Adipocyte (in vitro differentiated cells): Measurements from ENCODE around the gene GLIS1.

Experiments
- DNase-seq: peaks from one replicate; pipeline ENCODE4 v3.0.0-alpha.2; 2015; ENCODE audit warnings: low read depth
- H3K27me3 ChIP-seq: replicated peaks from 2 replicates; pipeline ENCODE4 v1.7.0; 2013; ENCODE audit warnings: mild to moderate bottlenecking, low read length, moderate library complexity; ENCODE audit not compliant: control insufficient read depth, insufficient read depth
- H3K36me3 ChIP-seq: 2 replicates; pipeline ENCODE4 v1.7.0; 2013; ENCODE audit warnings: low read length, mild to moderate bottlenecking, moderate library complexity; ENCODE audit not compliant: control insufficient read depth, insufficient read depth, severe bottlenecking
- H3K4me1 ChIP-seq: 2 replicates; pipeline ENCODE4 v1.7.0; 2013; ENCODE audit warnings: mild to moderate bottlenecking, low read length, moderate library complexity; ENCODE audit not compliant: control insufficient read depth, insufficient read depth
- H3K4me3 ChIP-seq: 2 replicates; pipeline ENCODE4 v1.7.0; 2013; ENCODE audit warnings: mild to moderate bottlenecking, low read length, moderate library complexity
- H3K9ac ChIP-seq: 2 replicates; pipeline ENCODE4 v1.7.0; 2013; ENCODE audit warnings: mild to moderate bottlenecking, low read length, moderate library complexity
- H3K9me3 ChIP-seq: 2 replicates; pipeline ENCODE4 v1.7.0; 2013; ENCODE audit warnings: mild to moderate bottlenecking, low read length, moderate library complexity; ENCODE audit not compliant: control insufficient read depth

The GLIS1 gene

GRCh38 chr1:53672243-53672642 lies 66.7 kb downstream of the GLIS1 start:
- H3K9me3 ChIP-seq: no peaks in the 10 kb centered on the region
- no peaks in the 10 kb centered on the region for H3K4me1 ChIP-seq
- no peak for DNase-seq
- no peak overlapping the region for H3K4me3 ChIP-seq
- no peaks in the 10 kb centered on the region for H3K36me3 ChIP-seq
- peaks cover 7% of the 10 kb centered on the region for H3K27me3 ChIP-seq
- H3K9ac ChIP-seq: no peak overlapping the region

GRCh38 chr1:53669621-53670191 lies 69.3 kb downstream of the GLIS1 start:
- Histone ChIP-seq H3K36me3 (no peaks in the 10 kb centered on the region), H3K4me3 (no peak overlapping the region), H3K9ac (no peak overlapping the region), H3K4me1 (no peaks in the 10 kb centered on the region), H3K9me3 (no peaks in the 10 kb centered on the region), H3K27me3 (peaks cover 15% of the 10 kb centered on the region)
- peak; percentile 45 for DNase-seq

- Histone ChIP-seq H3K36me3 (no peaks in the 10 kb centered on the region), H3K9ac (no peak overlapping the region), H3K4me3 (no peak overlapping the region), H3K9me3 (no peaks in the 10 kb centered on the region), H3K4me1 (no peaks in the 10 kb centered on the region), H3K27me3 (peaks cover 27% of the 10 kb centered on the region)
- no peak for DNase-seq
Observed at GRCh38 chr1:53666566-53666965, 72.4 kb downstream of the GLIS1 start.

- H3K4me1 ChIP-seq: no peaks in the 10 kb centered on the region
- H3K4me3 ChIP-seq: no peak overlapping the region
- DNase-seq: no peak
- no peak overlapping the region for H3K9ac ChIP-seq
- H3K9me3 ChIP-seq: no peaks in the 10 kb centered on the region
- peaks cover 28% of the 10 kb centered on the region for H3K27me3 ChIP-seq
- H3K36me3 ChIP-seq: no peaks in the 10 kb centered on the region
Observed at GRCh38 chr1:53665996-53666395, 73.0 kb downstream of the GLIS1 start.

- H3K4me1 ChIP-seq: no peaks in the 10 kb centered on the region
- H3K4me3 ChIP-seq: no peak overlapping the region
- peaks cover 35% of the 10 kb centered on the region for H3K27me3 ChIP-seq
- H3K9me3 ChIP-seq: no peaks in the 10 kb centered on the region
- H3K36me3 ChIP-seq: no peaks in the 10 kb centered on the region
- DNase-seq: no peak
- H3K9ac ChIP-seq: no peak overlapping the region
Observed at GRCh38 chr1:53663529-53664300, 75.2 kb downstream of the GLIS1 start.

GRCh38 chr1:53662951-53663350 lies 76.0 kb downstream of the GLIS1 start:
- Histone ChIP-seq H3K4me1 (no peaks in the 10 kb centered on the region), H3K9ac (no peak overlapping the region), H3K27me3 (peaks cover 42% of the 10 kb centered on the region), H3K4me3 (no peak overlapping the region), H3K36me3 (no peaks in the 10 kb centered on the region), H3K9me3 (no peaks in the 10 kb centered on the region)
- DNase-seq: no peak

- Histone ChIP-seq H3K27me3 (peaks cover 47% of the 10 kb centered on the region), H3K36me3 (no peaks in the 10 kb centered on the region), H3K9ac (no peak overlapping the region), H3K9me3 (no peaks in the 10 kb centered on the region), H3K4me1 (no peaks in the 10 kb centered on the region), H3K4me3 (no peak overlapping the region)
- DNase-seq: no peak
Observed at GRCh38 chr1:53662169-53662568, 76.8 kb downstream of the GLIS1 start.

GRCh38 chr1:53661496-53661895 lies 77.5 kb downstream of the GLIS1 start:
- Histone ChIP-seq H3K9ac (no peak overlapping the region), H3K27me3 (peaks cover 49% of the 10 kb centered on the region), H3K4me3 (no peak overlapping the region), H3K4me1 (peaks cover 3% of the 10 kb centered on the region), H3K9me3 (no peaks in the 10 kb centered on the region), H3K36me3 (no peaks in the 10 kb centered on the region)
- no peak for DNase-seq

- H3K36me3 ChIP-seq: no peaks in the 10 kb centered on the region
- peaks cover 11% of the 10 kb centered on the region for H3K4me1 ChIP-seq
- H3K9me3 ChIP-seq: no peaks in the 10 kb centered on the region
- no peak for DNase-seq
- no peak overlapping the region for H3K4me3 ChIP-seq
- peaks cover 43% of the 10 kb centered on the region for H3K27me3 ChIP-seq
- no peak overlapping the region for H3K9ac ChIP-seq
Observed at GRCh38 chr1:53660666-53661065, 78.3 kb downstream of the GLIS1 start.

- Histone ChIP-seq H3K4me1 (peaks cover 11% of the 10 kb centered on the region), H3K9ac (no peak overlapping the region), H3K36me3 (no peaks in the 10 kb centered on the region), H3K27me3 (peaks cover 31% of the 10 kb centered on the region), H3K9me3 (no peaks in the 10 kb centered on the region), H3K4me3 (no peak overlapping the region)
- DNase-seq: no peak
Observed at GRCh38 chr1:53659436-53659835, 79.5 kb downstream of the GLIS1 start.

GRCh38 chr1:53658489-53659230 lies 80.3 kb downstream of the GLIS1 start:
- DNase-seq: peak; percentile 22
- no peak overlapping the region for H3K9ac ChIP-seq
- peaks cover 11% of the 10 kb centered on the region for H3K4me1 ChIP-seq
- H3K4me3 ChIP-seq: no peak overlapping the region
- no peaks in the 10 kb centered on the region for H3K9me3 ChIP-seq
- peaks cover 29% of the 10 kb centered on the region for H3K27me3 ChIP-seq
- no peaks in the 10 kb centered on the region for H3K36me3 ChIP-seq
